NCI-H69 (cell line): ENCODE measurements around the gene SPOCK1.
"Not testable (repeated sequence)": the region's sequence is repeated elsewhere in the genome, so short reads cannot be mapped to it uniquely, and the experiment has no call there.

ENCODE experiments used
- DNase-seq: peaks from one replicate; lab custom pipeline; 2025; lab: John Stamatoyannopoulos, UW

Gene SPOCK1

DNA sequence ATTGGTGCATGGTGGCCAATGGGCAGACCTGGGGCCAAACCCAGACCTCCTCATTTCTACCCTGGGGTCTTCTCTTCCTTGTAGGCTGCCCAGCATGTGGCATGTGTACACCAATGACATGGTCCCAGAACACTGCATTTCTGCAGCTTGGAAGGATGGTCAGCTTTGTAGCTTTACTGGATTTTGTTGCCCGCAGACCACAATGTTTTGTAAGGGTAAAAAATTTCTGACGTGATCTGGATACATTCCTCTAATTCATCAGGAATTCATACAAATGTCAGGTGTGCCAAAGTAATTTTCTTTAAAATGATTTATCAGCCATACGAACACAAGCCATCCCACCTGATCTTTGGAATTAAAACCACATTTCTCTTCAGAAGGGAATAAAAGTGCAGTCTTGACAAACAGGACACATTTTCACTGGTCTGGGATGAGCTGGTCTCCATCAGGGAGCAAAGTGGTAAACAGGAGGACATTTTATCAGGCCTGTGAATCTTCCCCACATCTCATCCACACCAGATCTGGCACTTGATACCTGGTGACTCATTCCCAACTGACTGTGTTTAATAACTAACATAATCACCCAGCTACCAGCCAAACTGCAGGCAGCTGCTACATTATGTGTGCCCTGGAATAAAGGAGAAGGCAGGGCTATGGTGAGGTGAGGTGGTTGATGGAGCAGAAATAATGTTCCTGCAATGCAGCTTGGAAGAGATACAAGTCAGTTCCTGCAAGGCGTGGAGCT lies 103.9 kb downstream of the SPOCK1 start:
- DNase-seq: peak; percentile 96

DNA sequence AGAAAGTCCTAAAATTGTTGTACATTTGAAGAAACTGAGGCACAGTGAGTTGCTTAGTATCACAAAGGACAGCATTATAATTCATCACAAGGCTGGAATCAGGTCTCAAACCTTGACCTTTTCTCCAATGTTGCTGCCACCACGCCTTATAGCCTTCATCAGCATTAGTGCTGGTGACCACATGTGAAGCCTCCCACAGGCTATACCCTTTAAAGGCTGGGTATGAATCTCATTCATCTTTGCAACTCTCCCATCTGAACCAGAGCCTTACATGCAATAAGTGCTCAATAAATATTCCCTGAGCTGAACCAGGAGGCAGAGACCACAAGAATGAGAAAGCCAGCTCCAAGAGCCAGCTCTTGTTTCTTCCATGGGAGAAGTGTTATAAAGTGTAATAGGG lies 104.7 kb downstream of the SPOCK1 start:
- DNase-seq: no peak

DNA sequence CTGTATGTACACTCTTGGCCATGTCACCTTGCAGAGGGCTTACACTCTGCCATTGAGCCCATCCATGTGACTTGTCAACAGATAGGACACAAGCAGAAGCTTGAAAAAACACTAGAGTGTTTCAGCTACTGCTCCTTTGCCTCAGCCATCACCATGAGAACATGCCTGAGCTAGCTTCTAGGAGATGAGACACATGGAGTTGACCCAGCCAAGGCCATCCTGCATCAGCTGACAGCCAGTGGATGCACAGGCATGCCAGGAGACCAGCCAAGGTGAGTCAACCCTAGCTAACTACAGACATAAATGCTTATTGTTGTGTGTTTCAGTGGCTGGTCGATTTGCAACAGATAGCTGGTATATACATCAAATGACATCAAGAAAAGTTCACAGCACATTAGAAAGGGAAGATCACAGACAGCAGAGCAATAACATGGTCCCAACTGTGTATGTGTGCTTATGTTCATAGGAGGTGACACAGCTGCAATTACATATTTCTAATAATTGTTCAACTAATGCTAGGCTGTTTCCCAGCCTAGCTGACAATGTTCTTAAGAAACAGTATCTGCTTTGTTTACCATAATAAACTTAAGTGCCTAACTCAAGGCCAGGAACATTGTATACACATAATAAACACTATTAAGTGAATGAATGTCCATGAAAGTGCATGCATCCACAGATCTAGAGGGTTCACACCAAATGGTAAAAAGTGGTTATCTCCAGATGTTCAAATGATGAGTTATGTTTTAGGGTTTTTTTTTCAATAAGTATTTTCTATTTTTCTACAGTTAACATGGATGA lies 105.7 kb downstream of the SPOCK1 start:
- no peak for DNase-seq

DNA sequence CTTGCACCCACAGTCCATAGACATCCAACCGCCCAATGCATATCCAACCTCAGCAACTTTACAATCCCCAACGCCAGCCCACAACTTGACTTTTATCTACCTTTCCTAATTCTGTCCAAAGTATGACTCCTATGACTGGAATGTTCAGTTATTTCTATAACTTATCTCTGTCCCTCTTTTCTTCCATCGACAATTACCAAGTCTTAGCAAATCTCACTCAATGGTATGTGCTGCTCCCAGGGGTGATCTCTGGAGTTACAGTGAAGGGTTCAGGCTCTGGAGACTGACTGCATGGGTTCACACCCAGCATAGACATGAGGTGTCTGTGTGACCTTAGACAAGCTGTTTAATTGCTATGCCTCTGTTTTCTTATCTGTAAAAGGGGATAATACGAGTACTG lies 106.9 kb downstream of the SPOCK1 start:
- DNase-seq: peak; percentile 36

DNA sequence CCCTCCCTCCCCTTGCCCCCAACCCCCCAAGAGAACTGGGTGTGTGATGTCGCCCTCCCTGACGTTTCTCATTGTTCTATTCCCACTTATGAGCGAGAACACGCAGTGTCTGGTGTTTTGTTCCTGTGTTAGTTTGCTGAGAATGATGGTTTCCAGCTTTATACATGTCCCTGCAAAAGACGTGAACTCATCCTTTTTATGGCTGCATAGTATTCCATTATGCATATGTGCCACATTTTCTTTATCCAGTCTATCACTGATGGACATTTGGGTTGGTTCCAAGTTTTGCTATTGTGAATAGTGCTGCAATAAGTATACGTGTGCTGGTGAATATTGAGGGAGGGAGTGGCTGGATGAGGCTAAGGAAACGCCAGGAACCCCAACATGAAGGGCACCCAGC lies 108.1 kb downstream of the SPOCK1 start:
- not testable (repeated sequence) for DNase-seq

DNA sequence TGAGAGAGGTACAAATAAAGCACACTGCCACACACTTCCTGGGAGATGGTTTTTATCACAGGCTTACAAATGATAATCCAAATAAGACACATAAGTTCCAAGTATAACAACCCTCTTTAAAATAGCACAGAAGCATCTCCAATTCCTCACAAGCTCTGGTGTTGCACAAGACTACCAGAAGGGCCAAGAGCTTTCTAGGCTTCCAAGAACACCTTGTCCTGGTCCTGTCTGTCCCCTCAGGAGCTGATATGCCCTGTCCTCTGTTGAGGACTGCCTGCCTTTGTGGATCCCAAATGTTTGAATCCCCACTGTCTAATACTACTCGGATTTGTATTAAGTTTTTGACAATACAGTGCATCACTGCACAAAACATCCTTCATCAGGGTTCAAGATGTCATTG lies 110.1 kb downstream of the SPOCK1 start:
- DNase-seq: no peak

DNA sequence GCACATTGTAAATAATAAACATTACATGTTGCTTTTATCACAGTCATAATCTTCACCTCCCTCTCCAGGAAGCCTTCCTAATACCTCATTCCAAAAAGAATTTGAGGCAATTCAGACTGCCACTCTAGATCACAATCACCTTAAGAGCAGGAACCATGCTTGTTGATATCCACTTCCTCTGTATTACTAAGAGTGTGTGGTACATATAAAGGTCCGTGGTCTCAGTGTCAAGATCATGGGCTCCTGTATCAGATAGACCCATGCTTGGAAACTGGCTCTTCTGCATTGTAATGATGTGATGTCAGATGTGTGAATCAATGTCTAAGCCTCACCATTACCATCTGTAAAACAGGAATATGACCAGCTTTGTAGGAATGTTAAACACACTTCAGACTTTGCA lies 114.1 kb downstream of the SPOCK1 start:
- DNase-seq: no peak

DNA sequence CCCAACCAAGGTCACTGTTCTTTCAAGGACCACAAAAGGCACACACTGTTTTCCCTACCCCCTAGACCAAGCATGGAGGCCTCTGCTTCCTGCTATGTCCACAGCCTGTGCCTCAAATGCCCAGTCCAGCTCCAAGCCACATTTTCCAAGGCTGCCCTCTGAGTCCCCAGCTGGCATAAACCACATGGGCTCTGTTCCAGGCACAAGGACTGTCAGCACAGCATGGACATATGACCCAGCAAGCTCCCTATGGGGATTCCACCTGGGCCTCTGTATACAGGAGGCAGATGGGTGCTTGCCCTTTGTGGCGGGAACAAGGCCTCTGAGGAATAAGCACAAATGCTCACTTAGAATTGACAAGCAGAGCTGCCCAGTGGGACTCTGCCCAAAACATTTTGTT lies 115.2 kb downstream of the SPOCK1 start:
- DNase-seq: peak; percentile 57

DNA sequence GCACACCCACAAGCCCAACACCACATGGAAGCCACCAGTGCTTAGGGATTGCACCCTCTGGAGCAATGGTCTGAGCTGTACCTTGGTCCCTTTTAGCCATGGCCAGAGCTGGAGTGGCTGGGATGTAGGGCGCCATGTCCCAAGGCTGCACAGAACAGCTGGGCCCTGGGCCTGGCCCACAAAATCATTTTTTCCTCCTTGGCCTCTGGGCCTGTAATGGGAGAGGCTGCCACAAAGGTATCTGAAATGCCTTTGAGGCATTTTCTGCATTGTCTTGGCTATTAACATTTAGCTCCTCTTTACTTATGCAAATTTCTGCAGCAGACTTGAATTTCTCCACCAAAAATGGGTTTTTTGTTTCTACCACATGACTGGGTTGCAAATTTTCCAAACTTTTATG lies 117.6 kb downstream of the SPOCK1 start:
- DNase-seq: no peak

DNA sequence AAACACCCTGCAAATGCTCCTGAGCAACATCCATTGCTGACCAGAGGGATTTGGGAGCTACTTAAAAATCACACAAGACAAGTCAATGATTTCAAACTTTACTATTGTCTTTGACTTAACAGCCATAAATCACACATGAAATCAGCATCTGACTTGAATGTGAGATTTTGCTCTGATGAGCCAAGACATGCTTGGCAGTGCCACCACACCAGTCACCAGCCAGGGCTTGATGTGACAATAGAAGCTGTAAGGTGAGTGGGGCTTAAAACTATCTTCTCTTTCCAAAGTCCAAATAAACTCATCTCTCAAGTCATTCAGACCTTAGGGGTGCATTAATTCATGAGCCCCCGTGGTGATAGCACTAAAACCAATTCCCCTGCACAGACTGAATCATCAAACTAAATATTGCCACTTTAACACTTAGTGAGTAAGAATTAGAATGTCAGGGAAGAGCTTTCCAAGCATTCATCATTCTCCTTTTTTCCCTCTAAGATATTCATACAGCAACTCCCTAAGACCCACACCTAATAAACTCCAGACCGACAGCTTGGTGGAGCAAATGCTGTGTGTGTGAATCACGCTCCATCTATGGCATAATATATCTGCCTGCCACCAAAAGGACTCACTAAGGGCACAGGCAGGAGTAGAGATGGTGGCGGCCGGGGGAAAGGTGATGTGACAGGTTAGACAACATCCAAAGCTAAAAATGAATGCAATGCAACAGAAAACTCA lies 119.4 kb downstream of the SPOCK1 start:
- no peak for DNase-seq

DNA sequence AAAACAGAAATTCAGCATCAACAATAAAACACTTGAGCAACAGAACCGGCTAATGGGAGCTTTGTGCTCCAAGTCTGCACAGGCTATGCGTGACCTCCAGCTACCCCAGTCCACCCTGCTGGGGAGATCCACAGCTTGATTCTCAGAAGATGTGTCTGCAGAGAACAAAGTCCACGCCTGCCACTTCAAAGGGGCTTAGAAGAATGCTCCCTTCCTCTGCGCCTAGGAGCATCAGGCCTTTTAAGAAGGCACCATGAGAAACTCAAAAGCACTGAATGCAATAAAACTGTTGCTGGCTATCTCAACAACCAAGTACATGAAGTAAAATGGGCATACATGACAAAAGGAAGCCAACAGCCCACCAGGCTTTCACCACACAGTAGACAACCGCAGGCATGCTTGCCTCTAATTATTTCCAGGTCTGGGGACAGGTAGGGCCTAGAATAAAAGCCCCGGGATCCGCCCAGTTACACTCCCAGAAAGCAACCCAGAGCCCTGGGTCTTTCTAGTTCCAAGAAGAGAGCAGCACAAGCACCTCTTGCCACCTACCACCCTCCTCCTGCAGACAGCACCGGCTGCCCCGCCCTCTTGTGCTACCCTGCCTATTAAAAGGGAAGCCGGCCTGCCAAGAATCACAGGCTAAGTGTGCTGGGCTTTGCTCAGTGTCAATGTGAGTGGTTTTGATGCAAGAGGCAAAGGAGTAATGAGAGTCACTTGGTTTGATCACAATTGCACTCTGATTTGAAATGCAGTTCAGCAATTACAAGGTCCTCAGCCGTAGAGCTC lies 123.2 kb downstream of the SPOCK1 start:
- peak; percentile 95 for DNase-seq

DNA sequence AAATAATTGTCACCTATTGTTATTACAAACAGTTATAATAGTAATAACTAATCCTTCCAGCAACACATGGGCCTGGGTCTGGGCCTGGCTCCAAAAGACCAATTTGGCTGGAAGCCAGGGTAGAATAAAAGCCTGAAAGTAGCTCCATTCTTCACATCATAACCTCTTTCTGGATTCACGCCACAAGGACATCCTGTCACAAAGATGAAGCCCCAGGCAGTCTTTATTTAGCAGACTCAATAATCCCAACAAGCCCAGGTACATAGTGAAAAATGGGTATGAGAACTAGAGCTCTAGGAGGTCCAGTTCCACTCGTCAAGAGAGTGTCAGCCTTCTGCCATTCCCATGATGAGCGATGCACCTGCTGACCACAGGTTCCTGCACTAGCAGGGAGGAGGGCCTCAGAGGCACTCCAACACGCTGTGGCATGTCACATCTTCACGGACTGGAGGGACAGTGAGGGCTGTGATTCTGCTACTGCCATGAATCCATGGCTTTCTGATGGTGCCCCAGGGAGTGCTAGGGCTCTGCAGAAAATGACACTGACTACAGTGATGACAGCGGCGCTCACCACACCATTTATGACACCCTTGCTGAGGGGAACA lies 124.9 kb downstream of the SPOCK1 start:
- DNase-seq: peak; percentile 100

DNA sequence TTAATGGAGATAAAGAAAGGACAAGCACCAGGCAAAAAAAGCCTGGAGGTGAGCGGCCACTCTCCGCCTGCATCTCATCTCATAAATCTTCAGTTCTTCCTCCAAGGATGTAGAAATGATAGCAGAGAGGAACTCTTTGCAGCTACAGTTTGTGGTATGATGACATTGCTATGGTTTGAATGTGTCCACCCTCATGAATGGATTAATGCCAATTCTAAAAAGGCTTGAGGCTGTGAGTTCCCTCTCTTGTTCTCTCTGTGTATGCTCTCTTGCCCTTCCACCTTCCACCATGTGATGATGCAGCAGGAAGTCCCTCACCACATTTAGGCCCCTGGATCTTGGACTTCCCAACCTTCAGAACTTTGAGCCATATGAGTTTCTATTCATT lies 126.4 kb downstream of the SPOCK1 start:
- peak; percentile 58 for DNase-seq

DNA sequence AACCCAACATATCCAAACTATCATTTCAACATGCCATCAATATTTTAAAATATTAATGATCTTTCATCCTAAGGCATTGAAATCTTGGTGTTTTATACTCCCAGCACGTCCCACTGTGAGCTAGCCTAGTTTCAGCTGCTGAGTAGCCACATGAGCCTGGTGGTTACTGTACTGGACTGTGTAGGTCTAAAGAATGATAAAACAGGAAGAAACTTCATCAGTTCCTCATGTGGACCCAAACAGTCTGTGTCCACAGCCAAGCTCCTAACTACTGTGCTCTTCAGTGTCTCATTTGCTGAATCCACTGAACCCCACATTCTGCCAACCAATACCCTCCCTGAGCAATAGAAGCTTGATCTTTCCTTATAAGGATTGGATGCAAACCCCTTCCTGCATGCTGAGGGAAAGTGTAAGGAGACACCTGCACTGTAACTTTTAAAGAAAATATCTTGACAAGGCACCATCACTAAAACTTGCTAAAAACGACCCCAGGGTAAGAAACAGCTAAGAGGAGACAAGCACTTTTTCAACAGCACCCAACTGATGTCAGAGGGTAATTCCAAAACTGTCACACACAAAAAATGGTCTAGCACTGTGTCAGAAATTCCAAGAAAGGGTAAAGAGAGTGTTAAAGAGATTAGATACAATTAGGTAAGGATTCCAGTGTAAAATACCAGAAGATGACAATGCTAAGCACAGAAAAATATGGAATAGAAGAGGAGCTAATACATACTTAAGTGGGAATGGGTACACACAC lies 126.9 kb downstream of the SPOCK1 start:
- no peak for DNase-seq

DNA sequence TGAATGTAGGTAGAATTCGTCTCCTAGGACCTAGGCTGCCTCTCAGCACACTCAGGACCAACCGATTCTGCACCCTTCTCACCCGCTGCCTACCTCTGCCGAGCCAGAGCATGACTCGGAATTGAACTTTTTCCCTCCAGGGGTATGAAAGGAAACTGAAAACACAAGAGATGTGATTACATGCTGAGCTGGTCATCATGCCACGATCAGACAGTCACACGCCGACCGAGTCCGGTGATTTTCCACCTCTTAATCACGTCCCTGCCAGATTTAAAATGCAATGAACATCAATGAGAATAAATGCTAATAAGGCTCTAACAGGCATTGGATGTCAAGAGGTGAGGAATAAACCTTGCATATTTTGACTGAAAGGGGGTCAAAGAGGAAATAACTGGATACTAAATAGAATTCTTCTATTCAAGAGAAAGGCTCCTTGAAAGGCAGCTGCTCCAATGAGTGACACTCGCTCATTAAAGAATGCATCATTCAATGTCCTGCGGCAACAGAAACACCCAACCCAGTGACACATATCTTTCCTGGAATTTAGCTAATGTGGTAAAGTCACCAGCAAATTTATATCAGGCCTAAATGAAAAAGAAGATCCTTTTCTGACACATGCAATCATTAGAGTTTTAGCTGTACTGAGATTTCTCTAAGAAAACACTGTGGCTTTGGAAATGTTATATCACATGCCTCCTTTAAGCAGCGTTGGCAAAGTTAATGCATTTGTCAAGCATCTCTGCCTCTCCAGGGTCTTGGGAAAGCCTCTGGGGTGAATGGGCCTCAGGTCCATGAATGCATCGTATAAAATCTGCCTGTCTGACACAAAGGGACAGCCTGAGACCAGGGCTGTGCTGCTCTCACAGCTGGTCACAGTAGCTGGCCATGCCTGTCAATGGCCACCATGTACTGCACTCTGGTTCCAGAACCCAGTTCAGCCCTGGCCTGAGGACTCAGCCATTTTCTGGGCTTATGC lies 128.7 kb downstream of the SPOCK1 start:
- DNase-seq: no peak

DNA sequence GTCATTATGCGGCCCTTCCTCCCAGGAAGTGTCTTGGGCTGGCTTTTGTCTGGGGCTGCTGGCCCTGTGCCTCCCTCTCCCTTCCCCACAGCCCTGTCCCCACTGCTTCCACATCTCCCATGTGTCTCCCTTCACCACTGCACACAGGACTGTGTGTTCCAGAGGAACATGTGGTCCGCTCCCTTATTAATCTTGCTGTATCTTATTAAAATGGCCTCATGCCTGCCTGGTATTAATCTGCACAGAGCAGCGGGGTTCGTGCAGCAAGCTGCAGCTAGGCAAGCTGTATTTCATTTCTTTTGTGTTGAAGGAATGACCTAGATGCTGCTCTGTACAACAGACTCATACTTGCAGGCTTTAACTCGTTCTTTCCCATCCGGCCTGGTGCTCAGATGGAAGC lies 130.5 kb downstream of the SPOCK1 start:
- DNase-seq: no peak

DNA sequence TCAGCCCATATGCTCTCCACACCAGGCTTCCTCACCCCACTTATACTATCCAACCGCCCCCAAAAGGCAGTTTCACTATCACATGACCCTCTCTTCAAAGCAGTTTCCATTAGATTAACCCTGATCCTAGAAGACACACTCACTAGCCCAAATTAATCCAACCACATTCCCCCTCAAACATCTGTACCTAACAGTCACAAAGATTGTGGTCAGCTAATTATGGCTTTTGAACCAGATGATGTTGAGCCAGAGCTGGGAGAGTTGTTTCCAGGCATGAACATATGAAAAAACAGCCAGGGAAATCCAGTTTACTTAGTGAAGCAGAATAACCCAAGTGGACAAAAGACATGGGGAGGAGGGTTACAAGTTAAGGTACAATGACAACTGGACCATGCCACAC lies 131.2 kb downstream of the SPOCK1 start:
- DNase-seq: peak; percentile 24

DNA sequence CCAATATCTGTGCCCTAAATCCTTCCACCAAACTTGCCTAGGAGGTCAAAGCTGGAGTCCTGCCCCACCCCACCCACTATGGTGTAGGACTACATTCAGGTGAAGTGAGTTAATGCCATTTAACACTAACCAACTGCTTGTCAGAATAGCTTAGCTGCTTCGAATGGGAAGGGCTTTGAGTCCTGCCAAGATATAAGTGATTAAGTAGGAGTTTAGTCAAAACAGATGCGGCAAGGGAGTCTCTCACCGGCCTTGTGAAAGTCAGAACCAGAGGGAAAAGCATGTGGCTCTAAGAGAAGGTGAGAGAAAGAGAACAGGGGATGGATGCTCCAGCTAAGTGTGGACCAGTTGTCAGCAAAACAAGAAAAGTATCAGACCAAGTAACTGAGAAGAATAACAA lies 132.6 kb downstream of the SPOCK1 start:
- DNase-seq: no peak

DNA sequence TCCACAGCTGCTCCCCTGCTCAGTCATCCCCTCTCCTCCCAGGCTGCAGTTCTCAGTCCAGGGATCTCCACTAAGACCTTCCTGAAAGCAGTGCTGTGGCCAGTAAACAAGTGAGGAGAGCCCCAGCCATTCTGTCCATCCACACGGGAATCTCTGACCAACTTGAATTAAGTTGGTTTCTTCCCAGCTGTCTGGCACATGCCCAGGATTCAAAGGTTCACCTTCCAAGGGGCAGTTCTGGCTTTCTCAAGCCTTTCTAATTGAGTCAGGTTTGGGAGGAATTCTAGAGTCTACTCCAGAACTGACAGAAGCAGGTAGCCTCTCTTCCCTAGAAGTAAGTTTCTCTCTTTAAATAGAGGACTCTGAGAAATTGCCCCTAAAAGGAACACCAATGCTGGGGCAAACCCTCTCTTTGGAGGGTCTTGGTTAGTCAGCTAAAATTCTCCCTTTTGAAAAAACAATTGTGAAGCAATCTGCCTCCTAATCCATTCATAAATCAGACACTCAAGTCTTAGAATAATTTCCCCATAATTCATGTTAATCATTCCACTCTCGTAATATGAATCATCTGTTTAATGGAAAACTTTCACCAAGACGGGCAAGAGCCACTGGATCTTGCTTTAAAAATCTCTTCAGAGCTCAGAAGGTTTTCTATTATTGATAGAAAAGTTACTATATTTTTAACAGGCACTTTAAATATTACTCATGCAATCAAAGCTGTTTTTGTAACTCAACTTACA lies 133.8 kb downstream of the SPOCK1 start:
- no peak for DNase-seq
